HK-2 (cell line): ENCODE data around the gene CUX1.
"Not testable (repeated sequence)": the region's sequence is repeated elsewhere in the genome, so short reads cannot be mapped to it uniquely, and the experiment has no call there.

Experiments
- DNase-seq: peaks from one replicate; pipeline ENCODE4 v3.0.0-alpha.2; 2018; ENCODE audit not compliant: unreplicated experiment

The CUX1 gene

DNA sequence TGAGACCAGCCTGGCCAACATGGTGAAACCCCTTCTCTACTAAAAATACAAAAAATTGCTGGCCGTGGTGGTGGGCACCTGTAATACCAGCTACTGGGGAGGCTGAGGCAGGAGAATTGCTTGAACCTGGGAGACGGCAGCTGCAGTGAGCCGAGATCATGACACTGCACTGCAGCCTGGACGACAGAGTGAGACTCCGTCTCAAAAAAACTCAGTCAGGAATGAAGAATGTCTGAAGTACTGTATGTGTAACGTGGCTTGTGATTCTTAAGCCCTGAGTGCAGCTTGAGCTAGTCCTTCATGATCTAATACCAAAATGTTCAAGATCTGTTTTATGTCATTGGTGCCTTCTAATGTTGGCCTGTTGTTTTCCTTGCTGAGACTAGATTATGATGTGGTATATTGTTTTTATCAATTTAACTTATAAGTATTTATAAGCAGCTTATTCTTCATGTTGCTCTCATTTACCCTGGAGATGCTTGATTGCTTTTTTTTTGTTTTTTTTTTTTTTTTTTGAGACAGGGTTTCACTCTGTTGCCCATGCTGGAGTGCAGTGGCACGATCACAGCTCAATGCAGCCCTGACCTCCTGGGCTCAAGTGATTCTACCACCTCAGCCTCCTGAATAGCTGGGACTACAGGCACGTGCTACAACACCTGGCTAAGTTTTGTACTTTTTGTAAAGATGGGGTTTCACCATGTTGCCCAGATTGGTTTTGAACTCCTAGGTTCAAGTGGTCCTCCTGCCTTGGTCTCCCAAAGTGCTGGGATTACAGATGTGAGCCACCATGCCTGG, 513.4 kb downstream of the CUX1 start:
- DNase-seq = not testable (repeated sequence)
